Measurements from ENCODE around the gene BCAM.
"Not testable (repeated sequence)": the region's sequence is repeated elsewhere in the genome, so short reads cannot be mapped to it uniquely, and the experiment has no call there.

BCAM gene

GRCh38 chr19:44848812-44849447 lies 40.0 kb downstream of the BCAM start:
- DNase-seq (ENCODE audit: low read depth): no peak

- no peak for DNase-seq (ENCODE audit: low read depth)
Observed at GRCh38 chr19:44850641-44851109, 41.8 kb downstream of the BCAM start.

- DNase-seq (ENCODE audit: low read depth): no peak
Observed at GRCh38 chr19:44851427-44851826, 42.5 kb downstream of the BCAM start.

DNA sequence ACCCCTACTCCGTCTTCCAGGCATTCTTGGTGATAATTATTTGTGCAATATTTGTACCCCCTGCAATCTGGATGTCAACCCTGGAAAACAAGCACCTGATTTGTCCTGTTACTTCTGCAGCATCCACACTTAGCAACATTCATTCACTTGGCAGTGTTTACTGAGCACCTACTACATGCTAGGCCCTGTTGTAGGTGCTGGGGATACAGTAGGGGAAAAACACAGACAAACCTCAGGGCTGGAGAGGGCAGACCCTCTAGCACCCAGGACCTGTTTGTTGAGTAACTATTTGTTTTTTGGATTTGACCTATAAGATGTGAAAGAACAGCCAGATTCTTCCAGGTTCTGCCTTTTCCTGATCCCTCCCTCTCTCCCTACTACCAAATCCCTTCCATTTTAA lies 46.7 kb downstream of the BCAM start:
- DNase-seq (ENCODE audit: low read depth): no peak

GRCh38 chr19:44856421-44857083 lies 47.6 kb downstream of the BCAM start:
- no peak for DNase-seq (ENCODE audit: low read depth)

GRCh38 chr19:44857837-44858236 lies 48.9 kb downstream of the BCAM start:
- DNase-seq (ENCODE audit: low read depth): no peak

DNA sequence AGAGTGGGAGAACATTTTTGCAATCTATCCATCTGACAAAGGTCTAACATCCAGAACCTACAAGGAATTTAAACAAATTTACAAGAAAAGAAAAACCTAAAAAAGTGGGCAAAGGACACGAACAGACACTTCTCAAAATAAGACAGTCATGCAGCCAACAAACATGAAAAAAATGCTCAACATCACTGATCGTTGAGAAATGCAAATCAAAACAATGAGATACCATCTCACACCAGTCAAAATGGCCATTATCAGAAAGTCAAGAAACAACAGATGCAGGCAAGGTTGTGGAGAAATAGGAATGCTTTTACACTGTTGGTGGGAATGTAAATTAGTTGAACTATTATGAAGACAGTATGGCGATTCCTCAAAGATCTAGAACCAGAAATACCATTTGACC lies 52.7 kb downstream of the BCAM start:
- DNase-seq (ENCODE audit: low read depth): not testable (repeated sequence)

- DNase-seq (ENCODE audit: low read depth): no peak
Observed at GRCh38 chr19:44863990-44864389, 55.1 kb downstream of the BCAM start.

DNA sequence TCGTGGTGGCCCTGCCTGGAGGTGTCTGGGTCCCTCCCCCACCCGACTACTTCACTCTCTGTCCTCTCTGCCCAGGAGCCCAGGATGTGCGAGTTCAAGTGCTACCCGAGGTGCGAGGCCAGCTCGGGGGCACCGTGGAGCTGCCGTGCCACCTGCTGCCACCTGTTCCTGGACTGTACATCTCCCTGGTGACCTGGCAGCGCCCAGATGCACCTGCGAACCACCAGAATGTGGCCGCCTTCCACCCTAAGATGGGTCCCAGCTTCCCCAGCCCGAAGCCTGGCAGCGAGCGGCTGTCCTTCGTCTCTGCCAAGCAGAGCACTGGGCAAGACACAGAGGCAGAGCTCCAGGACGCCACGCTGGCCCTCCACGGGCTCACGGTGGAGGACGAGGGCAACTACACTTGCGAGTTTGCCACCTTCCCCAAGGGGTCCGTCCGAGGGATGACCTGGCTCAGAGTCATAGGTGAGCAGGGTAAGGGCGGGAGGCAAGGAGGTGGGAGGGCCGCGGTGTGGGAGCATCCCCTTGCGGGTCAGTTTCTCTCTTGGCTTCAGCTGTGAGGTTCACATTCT lies 56.4 kb downstream of the BCAM start:
- DNase-seq (ENCODE audit: low read depth): no peak

DNA sequence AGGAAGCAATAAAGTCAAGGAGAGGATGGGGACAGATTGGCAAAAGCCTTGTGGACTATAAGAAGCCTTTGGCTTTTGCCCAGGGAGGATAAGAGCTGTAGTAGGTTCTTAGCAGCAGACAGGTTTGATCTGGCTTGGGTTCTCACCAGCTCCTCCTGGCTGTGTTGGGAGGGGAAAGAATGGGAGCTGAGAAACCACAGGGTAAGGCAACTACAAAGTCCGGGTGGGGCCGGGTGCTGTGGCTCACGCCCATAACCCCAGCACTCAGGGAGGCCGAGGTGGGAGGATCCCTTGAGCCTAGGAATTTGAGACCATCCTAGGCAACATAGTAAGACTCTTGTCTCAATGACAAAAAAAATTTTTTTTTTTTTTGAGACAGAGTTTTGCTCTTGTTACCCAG lies 57.8 kb downstream of the BCAM start:
- no peak for DNase-seq (ENCODE audit: low read depth)

- DNase-seq (ENCODE audit: low read depth): no peak
Observed at GRCh38 chr19:44867578-44867977, 58.7 kb downstream of the BCAM start.

DNA sequence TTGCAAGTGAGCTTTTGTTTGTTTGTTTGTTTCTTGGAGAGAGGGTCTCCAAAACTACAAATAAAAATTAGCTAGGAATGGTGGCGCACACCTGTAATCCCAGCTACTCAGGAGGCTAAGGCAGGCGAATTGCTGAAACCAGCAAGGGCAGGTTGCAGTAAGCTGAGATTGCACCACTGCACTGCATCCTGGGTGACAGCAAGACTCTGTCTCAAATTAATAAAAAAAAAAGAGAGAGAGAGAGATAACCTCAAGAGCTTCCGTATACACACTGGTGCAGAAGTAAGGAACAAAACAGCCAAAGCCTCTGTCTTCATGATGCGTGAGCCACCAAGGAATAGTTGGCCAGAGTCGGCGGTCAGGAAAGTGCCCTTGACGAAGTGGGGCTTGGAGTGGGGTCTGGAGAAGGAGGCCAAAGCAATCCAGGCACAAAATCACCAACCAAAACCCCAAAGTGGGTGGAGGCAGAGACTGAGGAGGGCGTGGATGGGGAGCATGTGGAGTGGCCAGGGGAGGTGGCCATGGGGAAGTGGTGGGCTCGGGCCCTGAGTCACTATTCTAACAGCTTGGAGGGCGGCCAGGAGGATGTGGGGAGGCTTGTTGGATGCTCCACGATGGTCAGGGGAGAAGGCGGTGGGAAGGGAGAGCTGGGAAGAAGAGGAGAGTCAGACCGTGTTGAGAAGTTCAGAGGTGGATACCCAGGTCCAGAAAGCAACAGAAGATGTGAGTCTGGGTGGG lies 61.0 kb downstream of the BCAM start:
- no peak for DNase-seq (ENCODE audit: low read depth)
